ENCODE results near the gene NFX1.
"Not testable (repeated sequence)": the region's sequence is repeated elsewhere in the genome, so short reads cannot be mapped to it uniquely, and the experiment has no call there.

The NFX1 gene

DNA sequence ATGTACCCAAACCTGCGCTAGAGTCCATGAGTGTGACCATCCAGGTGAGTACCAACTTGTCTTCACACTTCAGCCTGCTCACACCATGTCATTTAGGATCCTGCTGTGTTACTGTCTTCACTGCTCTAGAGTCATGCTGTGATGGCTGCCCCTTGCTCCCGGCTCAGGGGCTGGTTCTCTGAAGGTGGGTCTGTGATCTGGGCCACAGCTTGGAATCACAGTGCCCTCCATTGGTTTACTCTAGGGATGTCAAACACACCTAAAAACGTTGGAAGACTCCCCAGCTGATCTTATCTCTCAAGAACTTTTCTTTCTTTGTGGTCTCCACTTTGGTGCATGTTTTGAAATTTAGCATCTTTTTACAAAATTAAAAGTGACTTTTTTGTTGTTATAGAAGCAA, 53.8 kb downstream of the NFX1 start:
- Histone ChIP-seq H3K9me3 (ENCODE audit: control insufficient read depth, insufficient read depth, low read length) (peaks cover 5% of the 10 kb centered on the region; the same call in 1 of the 2 replicates), H3K36me3 (ENCODE audit: insufficient read depth, low read length) (peaks cover 49% of the 10 kb centered on the region), H3K9ac (ENCODE audit: low read depth, low read length) (no peak overlapping the region), H3K4me1 (ENCODE audit: insufficient read depth, low read length) (no peaks in the 10 kb centered on the region)

DNA sequence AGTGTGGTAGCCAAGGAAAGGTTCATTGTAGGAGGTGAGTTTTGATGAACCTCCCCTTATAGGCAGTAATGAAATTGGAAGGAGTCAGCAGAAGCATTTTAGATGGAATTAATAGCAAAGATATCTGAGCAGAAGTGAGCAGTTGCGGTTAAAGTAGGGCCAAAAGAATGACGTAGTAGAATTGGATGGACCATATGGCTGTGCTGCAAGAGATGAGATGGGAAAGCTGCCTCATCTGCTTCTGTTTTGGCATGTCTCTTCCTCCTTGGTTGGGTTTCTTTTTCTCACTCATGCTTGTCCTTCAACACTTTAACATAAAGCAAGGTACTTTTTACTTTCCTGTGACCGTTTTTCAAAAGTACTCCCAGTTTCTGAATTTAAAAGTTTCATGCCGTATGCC, 56.2 kb downstream of the NFX1 start:
- H3K36me3 ChIP-seq (ENCODE audit: insufficient read depth, low read length), result peaks cover 41% of the 10 kb centered on the region

DNA sequence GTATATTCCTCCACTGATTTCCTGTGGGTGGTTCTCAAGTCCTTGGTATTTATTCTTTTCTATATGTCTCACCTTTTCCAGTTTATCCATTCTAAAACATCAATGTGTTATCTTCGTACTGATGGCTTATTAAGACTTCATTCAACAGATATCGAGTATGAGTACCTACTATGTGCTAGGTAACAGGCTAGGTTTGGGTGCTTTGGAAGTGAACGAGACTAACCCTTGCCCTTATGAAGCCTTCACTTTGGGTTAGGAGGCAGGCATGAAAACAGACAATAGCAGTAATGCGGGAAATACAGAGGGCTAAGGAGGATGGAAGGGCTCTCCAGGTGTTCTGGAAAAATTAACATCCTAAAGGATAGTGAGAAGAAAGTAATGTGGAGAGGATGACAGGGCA, 58.7 kb downstream of the NFX1 start:
- Histone ChIP-seq H3K9me3 (ENCODE audit: control insufficient read depth, insufficient read depth, low read length) (no peaks in the 10 kb centered on the region), H3K36me3 (ENCODE audit: insufficient read depth, low read length) (peaks cover 31% of the 10 kb centered on the region), H3K9ac (ENCODE audit: low read depth, low read length) (no peak overlapping the region), H3K4me1 (ENCODE audit: insufficient read depth, low read length) (no peaks in the 10 kb centered on the region)

More for the DNA sequence above, 56.2 kb downstream of the NFX1 start:
- no peaks in the 10 kb centered on the region for H3K9me3 ChIP-seq (ENCODE audit: control insufficient read depth, insufficient read depth, low read length)
- H3K9ac ChIP-seq (ENCODE audit: low read depth, low read length), result no peak overlapping the region
- H3K4me1 ChIP-seq (ENCODE audit: insufficient read depth, low read length), result no peaks in the 10 kb centered on the region

- Histone ChIP-seq H3K9me3 (ENCODE audit: control insufficient read depth, insufficient read depth, low read length) (no peaks in the 10 kb centered on the region), H3K9ac (ENCODE audit: low read depth, low read length) (no peak overlapping the region), H3K36me3 (ENCODE audit: insufficient read depth, low read length) (peaks cover 27% of the 10 kb centered on the region), H3K4me1 (ENCODE audit: insufficient read depth, low read length) (no peaks in the 10 kb centered on the region)
These were observed 59.4 kb downstream of the NFX1 start for GRCh38 chr9:33349743-33350142.

DNA sequence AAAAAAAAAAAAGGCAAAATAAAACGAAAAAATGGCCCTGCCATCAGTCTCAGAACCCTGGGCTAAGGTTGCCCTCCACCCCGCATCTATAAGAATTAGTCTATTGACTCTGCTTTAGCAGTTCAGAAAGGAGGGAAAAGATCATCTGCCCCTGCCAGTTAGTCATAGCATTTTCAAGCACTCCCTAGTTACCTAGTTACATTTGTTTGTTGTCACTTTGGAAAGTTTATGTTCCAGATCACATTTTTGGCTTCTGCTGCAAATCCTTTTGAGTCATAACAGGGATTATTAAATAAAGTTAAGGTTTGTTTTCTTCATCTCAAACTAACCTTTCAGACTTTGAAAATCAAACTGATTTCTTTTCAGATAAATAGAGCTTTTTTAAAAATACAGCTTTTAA, 60.0 kb downstream of the NFX1 start:
- no peak overlapping the region for H3K9ac ChIP-seq (ENCODE audit: low read depth, low read length)
- no peaks in the 10 kb centered on the region for H3K9me3 ChIP-seq (ENCODE audit: control insufficient read depth, insufficient read depth, low read length)
- H3K4me1 ChIP-seq (ENCODE audit: insufficient read depth, low read length), result no peaks in the 10 kb centered on the region
- peaks cover 27% of the 10 kb centered on the region for H3K36me3 ChIP-seq (ENCODE audit: insufficient read depth, low read length)

DNA sequence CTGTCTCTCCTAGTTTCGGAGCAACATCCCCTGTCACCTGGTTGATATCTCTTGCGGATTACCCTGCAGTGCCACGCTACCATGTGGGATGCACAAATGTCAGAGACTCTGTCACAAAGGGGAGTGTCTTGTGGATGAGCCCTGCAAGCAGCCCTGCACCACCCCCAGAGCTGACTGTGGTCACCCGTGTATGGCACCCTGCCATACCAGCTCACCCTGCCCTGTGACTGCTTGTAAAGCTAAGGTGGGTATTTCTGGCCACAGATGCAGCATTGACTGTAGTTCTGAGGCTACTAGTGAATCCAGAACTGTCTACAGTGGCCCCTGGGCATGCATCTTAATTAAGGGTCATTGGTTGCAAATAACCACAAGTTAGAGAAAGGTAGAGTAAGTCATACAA, 61.2 kb downstream of the NFX1 start:
- Histone ChIP-seq H3K9me3 (ENCODE audit: control insufficient read depth, insufficient read depth, low read length) (no peaks in the 10 kb centered on the region), H3K4me1 (ENCODE audit: insufficient read depth, low read length) (no peaks in the 10 kb centered on the region), H3K9ac (ENCODE audit: low read depth, low read length) (no peak overlapping the region), H3K36me3 (ENCODE audit: insufficient read depth, low read length) (peaks cover 17% of the 10 kb centered on the region)

- Histone ChIP-seq H3K9ac (ENCODE audit: low read depth, low read length) (no peak overlapping the region), H3K36me3 (ENCODE audit: insufficient read depth, low read length) (peaks cover under 1% of the 10 kb centered on the region; the same call in 1 of the 2 replicates), H3K4me1 (ENCODE audit: insufficient read depth, low read length) (no peaks in the 10 kb centered on the region), H3K9me3 (ENCODE audit: control insufficient read depth, insufficient read depth, low read length) (no peaks in the 10 kb centered on the region)
These were observed 64.4 kb downstream of the NFX1 start for GRCh38 chr9:33354651-33355211.

DNA sequence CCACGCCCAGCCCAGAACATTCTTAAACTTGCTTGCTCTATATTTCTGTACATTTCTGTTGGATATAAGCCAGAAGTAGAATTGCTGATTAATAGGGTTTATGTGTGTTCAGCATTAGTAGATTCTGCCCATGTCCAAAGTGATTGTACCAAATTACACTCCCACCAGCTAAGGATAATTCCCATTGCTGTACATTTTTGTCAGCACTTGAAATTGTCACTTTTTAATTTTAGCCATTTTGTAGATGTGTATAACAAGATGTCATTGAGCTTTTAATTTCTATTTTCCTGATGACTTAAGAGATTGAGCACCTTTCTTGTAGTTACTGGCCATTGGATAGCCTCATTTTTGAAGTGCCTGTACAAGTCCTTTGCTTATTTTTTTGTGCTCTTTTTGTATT, 65.6 kb downstream of the NFX1 start:
- Histone ChIP-seq H3K4me1 (ENCODE audit: insufficient read depth, low read length) (no peaks in the 10 kb centered on the region), H3K9me3 (ENCODE audit: control insufficient read depth, insufficient read depth, low read length) (no peaks in the 10 kb centered on the region), H3K36me3 (ENCODE audit: insufficient read depth, low read length) (no peaks in the 10 kb centered on the region; the same call in 1 of the 2 replicates), H3K9ac (ENCODE audit: low read depth, low read length) (no peak overlapping the region)

DNA sequence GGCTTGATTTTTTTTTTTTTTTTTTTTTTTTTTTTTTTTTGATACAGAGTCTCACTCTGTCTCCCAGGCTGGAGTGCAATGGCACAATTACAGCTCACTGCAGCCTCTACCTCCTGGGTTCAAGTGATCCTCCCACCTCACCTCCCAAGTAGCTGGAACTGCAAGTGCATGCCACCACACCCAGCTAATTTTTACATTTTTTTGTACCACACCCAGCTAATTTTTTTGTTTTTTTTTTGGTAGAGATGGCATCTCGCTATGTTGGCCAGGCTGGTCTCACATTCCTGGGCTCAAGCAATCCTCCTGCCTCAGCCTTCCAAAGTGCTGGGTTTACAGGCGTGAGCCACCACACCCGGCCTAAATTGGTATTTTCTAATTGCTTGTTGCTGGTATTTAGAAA, 68.3 kb downstream of the NFX1 start:
- not testable (repeated sequence) for H3K9ac ChIP-seq (ENCODE audit: low read depth, low read length); H3K4me1 ChIP-seq (ENCODE audit: insufficient read depth, low read length); H3K9me3 ChIP-seq (ENCODE audit: control insufficient read depth, insufficient read depth, low read length); H3K36me3 ChIP-seq (ENCODE audit: insufficient read depth, low read length)

DNA sequence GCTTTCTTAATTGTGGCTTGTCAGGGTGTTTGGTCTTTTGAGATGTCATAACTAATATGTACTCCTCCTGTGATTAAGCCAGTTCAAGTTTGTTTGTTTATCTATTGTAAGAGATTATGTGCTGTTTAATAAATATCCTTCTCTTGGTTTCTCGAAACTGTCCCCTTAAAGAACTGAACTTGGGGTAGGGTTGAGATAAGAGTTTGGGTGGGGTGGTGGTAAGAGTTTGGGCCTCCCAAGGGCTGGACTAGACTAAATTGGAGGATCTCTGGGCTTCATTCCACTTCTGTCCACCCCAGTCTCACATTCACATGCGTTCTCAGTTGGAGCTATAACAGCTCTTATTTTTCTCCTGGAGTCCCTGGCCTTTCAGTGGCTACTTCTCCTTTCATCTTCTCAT, 73.8 kb downstream of the NFX1 start:
- no peaks in the 10 kb centered on the region for H3K9me3 ChIP-seq (ENCODE audit: control insufficient read depth, insufficient read depth, low read length)
- H3K4me1 ChIP-seq (ENCODE audit: insufficient read depth, low read length), result no peaks in the 10 kb centered on the region
- H3K9ac ChIP-seq (ENCODE audit: low read depth, low read length), result no peak overlapping the region
- 0 out of 2 replicates have a peak, but pooled peaks cover 6% of the 10 kb centered on the region for H3K36me3 ChIP-seq (ENCODE audit: insufficient read depth, low read length)

GRCh38 chr9:33364814-33365213, 74.5 kb downstream of the NFX1 start:
- H3K4me1 ChIP-seq (ENCODE audit: insufficient read depth, low read length); H3K9me3 ChIP-seq (ENCODE audit: control insufficient read depth, insufficient read depth, low read length); H3K9ac ChIP-seq (ENCODE audit: low read depth, low read length); H3K36me3 ChIP-seq (ENCODE audit: insufficient read depth, low read length): not testable (repeated sequence)

DNA sequence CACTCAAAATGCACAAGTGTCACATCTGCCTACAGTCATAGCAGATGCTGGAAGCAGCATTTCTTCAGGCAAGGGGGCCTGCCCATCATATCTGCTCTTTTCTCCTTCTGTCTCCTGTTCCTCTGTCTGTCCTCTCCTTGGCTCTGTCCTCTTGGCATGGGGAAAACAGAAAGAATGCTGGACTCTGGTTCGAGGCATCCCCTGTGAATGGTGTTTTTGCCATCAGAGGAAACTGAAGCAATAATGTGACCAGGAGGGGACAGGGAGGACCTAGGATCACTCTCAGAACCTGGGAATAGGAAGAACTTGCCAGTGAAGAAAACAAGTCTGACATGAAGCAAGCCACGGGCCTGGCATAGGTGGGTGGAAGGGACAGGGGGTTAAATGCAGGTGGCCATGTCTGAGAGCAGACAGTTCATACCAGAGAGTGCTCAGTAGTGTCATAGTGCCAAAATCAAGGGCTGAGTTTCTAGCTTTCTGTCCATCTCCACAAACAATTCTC, 76.7 kb downstream of the NFX1 start:
- no peaks in the 10 kb centered on the region for H3K9me3 ChIP-seq (ENCODE audit: control insufficient read depth, insufficient read depth, low read length)
- H3K9ac ChIP-seq (ENCODE audit: low read depth, low read length), result no peak overlapping the region
- no peaks in the 10 kb centered on the region for H3K4me1 ChIP-seq (ENCODE audit: insufficient read depth, low read length)
- H3K36me3 ChIP-seq (ENCODE audit: insufficient read depth, low read length), result peaks cover 12% of the 10 kb centered on the region; the same call in 1 of the 2 replicates

- Histone ChIP-seq H3K36me3 (ENCODE audit: insufficient read depth, low read length) (peaks cover 6% of the 10 kb centered on the region; the same call in 1 of the 2 replicates), H3K4me1 (ENCODE audit: insufficient read depth, low read length) (peaks cover 14% of the 10 kb centered on the region; the same call in 1 of the 2 replicates), H3K9ac (ENCODE audit: low read depth, low read length) (no peak overlapping the region), H3K9me3 (ENCODE audit: control insufficient read depth, insufficient read depth, low read length) (no peaks in the 10 kb centered on the region)
These were observed 82.6 kb downstream of the NFX1 start for GRCh38 chr9:33372900-33373299.

DNA sequence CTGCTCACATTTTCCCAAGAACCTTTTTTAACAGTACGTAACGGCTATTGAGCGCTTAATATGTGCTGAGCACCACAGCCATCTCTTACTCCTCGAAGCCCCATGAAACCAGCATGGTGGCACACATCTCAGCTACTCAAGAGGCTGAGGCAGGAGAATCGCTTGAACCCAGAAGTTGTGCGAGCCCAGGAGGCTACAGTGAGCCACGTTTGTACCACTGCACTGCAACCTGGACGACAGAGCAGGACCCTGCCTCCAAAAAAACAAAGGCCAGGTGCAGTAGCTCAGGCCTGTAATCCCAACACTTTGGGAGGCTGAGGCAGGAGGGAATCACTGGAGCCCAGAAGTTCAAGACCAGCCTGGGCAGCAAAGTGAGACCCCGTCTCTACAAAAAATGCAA, 83.9 kb downstream of the NFX1 start:
- H3K4me1 ChIP-seq (ENCODE audit: insufficient read depth, low read length), result peaks cover 14% of the 10 kb centered on the region; the same call in 1 of the 2 replicates
- no peaks in the 10 kb centered on the region for H3K9me3 ChIP-seq (ENCODE audit: control insufficient read depth, insufficient read depth, low read length)
- no peak overlapping the region for H3K9ac ChIP-seq (ENCODE audit: low read depth, low read length)
- peaks cover 6% of the 10 kb centered on the region; the same call in 1 of the 2 replicates for H3K36me3 ChIP-seq (ENCODE audit: insufficient read depth, low read length)

DNA sequence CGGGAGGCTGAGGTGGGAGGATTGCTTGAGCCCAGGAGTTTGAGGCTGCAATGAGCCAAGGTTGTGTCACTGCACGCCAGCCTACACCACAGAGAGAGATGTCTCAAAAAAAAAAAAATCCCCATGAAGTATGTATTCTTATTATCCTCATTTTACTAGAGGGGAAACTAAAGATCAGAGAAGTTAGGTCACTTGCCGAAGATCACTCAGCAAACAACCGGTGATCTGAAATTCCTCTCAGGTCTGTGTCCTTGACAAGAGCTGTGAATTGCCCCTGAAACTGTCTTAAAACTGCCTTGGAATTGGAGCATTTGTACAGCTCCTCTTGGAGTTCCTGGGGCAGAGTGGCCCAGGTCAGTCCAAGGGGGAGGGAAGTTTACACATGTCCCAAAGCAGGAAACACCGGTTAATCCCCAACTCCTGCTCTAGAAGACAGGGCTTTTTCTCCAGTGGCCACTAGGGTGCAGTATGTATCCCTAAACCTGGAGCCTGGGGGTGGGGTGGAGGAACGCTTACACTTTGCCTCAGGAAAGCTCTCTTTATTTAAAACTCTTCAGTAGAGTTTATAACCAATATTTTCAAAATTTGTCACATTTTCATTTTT, 84.4 kb downstream of the NFX1 start:
- H3K9me3 ChIP-seq (ENCODE audit: control insufficient read depth, insufficient read depth, low read length), result no peaks in the 10 kb centered on the region
- no peak overlapping the region; the same call in 1 of the 2 replicates for H3K9ac ChIP-seq (ENCODE audit: low read depth, low read length)
- H3K36me3 ChIP-seq (ENCODE audit: insufficient read depth, low read length), result peaks cover 6% of the 10 kb centered on the region; the same call in 1 of the 2 replicates
- peaks cover 14% of the 10 kb centered on the region; the same call in 1 of the 2 replicates for H3K4me1 ChIP-seq (ENCODE audit: insufficient read depth, low read length)

Data from ES-I3 (cell line).